ENCODE results near the gene LRRC27.

Gene LRRC27

DNA sequence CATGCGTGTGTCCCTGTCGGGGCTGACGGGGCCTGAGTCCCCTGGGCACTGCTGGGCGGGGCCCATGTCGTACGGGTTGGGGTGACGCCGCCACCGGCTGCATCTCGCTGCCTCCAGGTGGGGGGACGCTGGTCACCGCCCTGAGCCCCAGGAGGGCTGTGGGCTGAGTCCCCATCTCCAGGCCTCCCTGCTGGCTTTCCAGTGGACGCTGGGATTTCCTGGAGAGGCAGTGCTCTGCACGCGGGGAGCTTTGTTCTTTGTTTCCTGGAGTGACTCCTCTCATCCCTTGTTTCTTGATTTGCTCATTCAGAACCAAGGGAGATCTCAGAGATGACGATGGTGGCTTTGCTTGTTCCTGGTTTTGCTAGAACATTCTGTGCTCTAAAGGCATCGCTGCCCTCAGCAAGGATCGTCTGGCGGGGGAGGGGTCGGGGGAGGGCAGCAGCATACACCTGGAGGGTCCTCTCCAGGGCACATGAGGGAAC is 86.0 kb downstream of the LRRC27 start:
- DNase-seq: no peak

- peak; percentile 67 for DNase-seq
Observed at GRCh38 chr10:132418527-132419416, 86.8 kb downstream of the LRRC27 start.

- no peak for DNase-seq
Observed at GRCh38 chr10:132419538-132420468, 87.8 kb downstream of the LRRC27 start.

- DNase-seq: no peak
Observed at GRCh38 chr10:132420469-132420980, 88.5 kb downstream of the LRRC27 start.

DNA sequence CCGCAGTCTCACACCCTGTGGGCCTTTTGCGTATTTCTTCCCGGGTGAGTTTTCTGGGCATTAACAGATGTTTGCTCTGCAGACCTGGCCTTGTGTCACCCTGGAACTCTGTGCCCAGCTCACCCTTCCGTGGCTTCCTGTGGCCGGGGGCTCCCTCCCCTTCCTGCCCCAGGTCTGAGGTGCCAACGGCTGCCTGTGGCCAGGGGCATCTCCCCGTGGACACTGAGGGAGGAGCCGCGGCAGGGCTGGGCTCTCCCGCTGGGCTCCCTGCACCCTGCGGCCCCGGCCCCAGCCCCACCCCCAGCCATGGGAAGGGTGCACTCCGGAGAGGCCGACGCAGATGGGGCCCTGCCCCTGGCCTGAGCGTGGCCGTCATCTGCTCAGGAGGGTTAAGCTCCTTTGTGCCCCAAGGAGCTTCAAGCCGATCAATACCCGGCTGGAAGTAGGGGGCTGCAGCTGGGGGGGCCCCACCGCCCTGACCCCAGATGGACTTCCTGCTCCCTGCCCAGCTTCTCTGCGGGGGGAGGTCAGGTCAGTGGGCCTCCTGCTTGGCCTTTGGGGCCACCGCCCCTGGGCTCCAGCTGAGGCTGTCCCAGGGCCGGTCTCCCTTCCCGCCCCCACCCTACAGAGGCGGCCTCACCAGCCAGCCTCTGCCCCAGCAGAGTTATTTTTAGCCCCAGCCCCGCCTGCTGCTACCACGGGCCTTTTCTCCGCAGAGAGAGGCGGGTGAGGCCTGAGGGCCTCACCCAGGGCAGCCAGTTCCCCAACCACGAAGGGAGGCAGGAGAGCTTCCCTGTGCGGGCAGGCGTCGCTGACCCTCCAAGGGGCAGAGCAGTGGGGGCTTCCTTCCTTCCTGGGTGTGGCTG is 89.2 kb downstream of the LRRC27 start:
- DNase-seq: peak; percentile 82

DNA sequence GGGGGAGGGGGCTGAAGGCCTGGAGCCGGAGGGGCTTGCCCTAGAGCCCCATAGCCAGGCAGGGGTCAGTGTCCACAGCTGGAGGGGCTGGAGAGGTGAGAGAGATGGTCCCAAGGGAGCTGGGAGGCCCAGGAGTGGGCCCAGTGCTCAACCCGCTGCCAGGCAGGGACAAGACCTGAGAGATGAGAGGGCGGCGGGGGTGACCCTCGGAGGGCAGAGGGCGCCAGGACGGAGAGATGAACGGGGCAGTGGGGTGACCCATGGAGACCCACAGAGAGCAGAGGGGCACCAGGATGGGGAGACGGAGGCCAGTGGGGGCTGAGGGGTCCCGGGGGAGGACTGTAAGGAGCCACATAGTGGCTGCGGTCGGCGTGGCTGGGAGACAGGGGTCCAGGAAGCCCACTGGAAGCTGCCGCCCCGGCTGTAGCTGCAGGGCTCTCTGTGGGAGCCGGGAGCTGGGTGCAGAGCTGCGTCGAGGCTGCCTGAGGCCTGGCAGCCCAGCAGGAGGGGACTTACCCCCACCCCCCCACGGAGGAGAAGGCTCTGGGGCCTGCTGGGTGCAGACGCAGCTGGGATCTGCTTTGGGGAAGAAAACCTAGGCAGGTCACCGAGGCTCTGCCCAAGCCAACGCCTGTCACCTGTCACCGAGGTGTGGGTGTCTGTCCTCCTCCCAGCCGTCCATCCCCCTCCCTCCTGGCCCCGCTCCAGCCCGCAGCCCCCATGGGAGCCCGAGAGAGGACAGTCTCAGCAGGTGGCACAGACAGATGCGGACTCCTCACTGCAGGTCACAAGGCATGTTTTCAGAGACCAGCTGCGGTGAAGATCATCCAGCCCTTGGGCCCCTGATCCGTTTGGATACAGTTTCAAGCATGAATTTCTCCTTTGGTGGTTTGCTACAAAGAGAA is 90.1 kb downstream of the LRRC27 start:
- DNase-seq: peak; percentile 64

DNA sequence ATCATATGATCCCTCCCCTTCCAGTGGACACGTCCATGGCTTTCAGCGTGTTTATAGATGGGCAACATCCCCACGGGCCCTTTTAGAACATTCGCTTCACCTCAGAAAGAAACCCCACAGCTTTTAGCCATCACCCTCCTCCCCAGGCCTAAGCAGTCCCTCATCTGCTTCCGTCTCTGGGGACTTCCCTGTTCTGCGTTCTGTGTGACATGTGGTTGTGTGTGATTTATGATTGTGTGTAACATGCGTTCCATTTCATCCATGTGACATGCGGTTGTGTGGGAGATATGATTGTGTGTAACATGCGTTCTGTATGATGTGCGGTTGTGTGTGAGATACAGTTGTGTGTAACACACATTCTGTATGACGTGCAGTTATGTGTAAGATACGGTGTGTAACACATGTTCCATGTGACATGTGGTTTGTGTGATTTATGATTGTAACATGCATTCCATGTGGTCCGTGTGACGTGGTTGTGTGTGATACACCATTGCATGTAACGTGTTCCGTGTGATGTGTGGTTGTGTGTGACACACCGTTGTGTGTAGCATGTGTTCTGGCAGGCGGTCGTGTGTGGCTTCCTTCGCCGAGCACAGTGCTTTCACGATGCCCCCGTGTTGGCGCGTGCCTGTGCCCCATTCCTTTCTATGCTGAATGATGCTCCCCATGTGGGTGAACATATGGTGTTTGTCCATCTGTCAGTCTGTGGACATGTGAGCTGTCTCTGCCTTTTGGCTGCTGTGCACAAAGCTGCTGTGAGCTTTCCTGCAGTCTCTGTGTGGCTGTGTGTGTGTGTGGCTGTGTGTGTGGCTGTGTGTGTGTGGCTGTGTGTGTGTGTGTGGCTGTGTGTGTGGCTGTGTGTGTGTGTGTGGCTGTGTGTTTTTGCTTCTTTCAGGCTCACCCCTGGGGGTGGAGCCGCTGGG is 91.2 kb downstream of the LRRC27 start:
- no peak for DNase-seq

DNA sequence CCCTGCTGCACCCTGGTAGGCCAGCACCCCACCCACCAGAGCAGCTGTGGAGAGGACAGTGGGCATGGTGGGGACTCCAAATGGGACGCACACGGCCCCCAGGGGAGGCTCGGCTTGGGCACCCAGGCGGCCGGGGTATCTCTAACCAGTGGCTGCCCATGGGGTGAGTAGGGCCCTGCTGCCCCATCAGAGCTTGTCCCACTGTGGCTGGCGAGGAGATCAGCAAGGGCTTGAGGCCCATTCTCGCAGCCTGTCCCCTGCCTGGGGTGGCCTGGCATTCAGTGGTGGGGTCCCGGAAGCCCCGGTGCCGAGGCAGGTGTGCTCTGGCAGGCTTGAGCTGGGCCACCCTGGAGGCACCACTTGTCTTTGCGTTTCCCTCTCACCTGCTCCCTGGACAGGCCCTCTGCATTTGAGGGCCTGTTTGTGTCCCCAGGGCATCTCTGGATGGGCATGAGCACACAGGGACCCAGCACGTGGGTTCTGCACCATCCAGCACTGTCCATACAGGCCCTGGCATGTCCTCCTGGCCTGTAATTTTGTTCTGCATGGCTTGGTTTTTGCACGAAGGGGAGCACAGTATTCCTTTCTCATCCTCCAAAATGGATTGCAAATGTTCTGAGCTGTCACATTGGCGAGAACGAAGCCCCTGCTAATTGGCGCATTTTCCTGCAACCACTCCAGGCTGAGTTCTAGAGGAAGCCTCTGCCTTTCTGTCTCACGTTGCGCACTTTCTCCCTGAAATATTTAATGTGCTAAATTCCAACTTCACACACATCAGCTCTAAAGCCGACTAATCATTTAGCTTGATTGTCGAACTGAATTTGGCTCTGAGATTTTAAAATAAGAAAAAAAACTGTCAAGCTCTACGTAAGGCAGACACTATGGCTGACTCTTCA is 92.2 kb downstream of the LRRC27 start:
- no peak for DNase-seq

GRCh38 chr10:132425029-132425756 is 93.2 kb downstream of the LRRC27 start:
- DNase-seq: no peak

GRCh38 chr10:132425757-132426155 is 93.8 kb downstream of the LRRC27 start:
- no peak for DNase-seq

- no peak for DNase-seq
Observed at GRCh38 chr10:132427006-132427771, 95.2 kb downstream of the LRRC27 start.

DNA sequence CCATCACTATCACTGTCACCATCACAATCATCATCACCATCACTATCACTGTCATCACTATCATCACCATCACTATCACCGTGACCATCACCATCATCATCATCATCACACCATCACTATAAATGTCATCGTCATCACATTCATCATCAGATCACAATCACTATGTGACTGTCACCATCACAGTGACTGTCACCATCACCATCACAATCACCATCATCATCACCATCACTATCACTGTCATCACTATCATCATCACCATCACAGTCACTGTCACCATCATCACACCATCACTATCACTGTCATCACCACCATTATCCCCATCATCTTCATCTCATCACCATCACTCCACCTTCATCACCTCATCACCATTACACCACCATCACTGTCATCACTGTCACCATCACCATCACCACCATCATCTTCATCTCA is 96.0 kb downstream of the LRRC27 start:
- DNase-seq: no peak

DNA sequence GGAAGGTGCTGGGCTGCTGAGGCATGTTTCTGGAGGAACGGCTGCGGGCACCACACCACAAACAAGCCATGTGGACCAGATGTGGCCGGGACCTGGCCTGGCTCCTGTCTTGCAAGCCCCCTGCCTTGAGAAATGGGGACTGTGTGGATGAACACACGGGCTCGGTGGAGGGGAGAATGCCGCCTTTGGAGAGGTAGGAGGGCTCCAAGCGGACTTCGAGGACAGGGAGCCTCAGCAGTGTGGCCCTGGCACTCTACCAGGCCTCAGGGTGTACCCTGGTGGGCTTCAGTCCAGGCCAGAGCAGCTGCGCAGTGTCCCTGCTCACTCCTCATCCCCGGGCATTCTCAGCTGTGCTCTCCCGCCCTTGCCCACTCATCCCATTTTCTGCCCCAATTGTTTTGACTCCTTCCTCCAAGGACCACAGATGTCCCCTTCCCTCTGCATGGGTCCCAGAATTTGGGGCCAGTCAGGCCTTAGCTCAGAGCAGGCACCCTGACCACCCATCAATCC is 96.5 kb downstream of the LRRC27 start:
- DNase-seq: no peak

All from left hindlimb (tissue), 1 donor.